HCT116 (cell line): ENCODE results near the gene ZNF862.

Source experiments
- EZH2 ChIP-seq: fragments of 200-600 bp; sonication (generic); IDR thresholded peaks from 2 replicates; pipeline ENCODE4 v1.6.1; 2017; ENCODE audit warnings: antibody characterized with exemption, mixed run types
- EZH2phosphoT487 ChIP-seq: fragments of 200-600 bp; IDR thresholded peaks from 2 replicates; pipeline ENCODE4 v1.6.1; 2018; ENCODE audit warnings: antibody characterized with exemption, borderline replicate concordance
- FOSL1 ChIP-seq: IDR thresholded peaks from 2 replicates; pipeline ENCODE4 v1.6.1; 2012; ENCODE audit warnings: low read depth
- JUND ChIP-seq: IDR thresholded peaks from 2 replicates; pipeline ENCODE4 v1.6.1; 2012
- POLR2A ChIP-seq: IDR thresholded peaks from 2 replicates; pipeline ENCODE4 v1.7.0; 2011; ENCODE audit warnings: borderline replicate concordance; ENCODE audit not compliant: insufficient read depth, insufficient read length; ENCODE audit errors: extremely low read depth
- POLR2AphosphoS5 ChIP-seq: IDR thresholded peaks from 2 replicates; pipeline ENCODE4 v1.6.1; 2011; ENCODE audit warnings: mild to moderate bottlenecking, low read depth, low read length, moderate library complexity
- RAD21 ChIP-seq: IDR thresholded peaks from 2 replicates; pipeline ENCODE4 v1.6.1; 2012; ENCODE audit warnings: low read depth, mild to moderate bottlenecking
- SP1 ChIP-seq: IDR thresholded peaks from 2 replicates; pipeline ENCODE4 v1.6.1; 2012; ENCODE audit warnings: low read depth
- TCF7L2 ChIP-seq: IDR thresholded peaks from 2 replicates; pipeline ENCODE4 v1.7.0; 2011; ENCODE audit warnings: borderline replicate concordance, inconsistent platforms; ENCODE audit not compliant: insufficient read depth, insufficient read length; ENCODE audit errors: extremely low read depth
- TF ChIP-seq, protein P1 (sequence below), 3 experiments: fragments of 200-600 bp in 1 of 3; sonication (generic) in 1 of 3; IDR thresholded peaks in 2 of 3; conservative IDR thresholded peaks in 1 of 3; 2 replicates each; pipeline ENCODE4 v1.5.1; 2012 to 2017; ENCODE audit warnings: low read depth in 2 of 3, low read length in 2 of 3, antibody characterized with exemption in 1 of 3, borderline replicate concordance in 1 of 3, control low read depth in 1 of 3, mild to moderate bottlenecking in 1 of 3, mixed read lengths in 1 of 3, mixed run types in 1 of 3, moderate library complexity in 1 of 3; ENCODE audit not compliant: insufficient read depth in 1 of 3
- TF ChIP-seq, protein P2 (sequence below): IDR thresholded peaks from 2 replicates; pipeline ENCODE4 v1.6.1; 2012
- TF ChIP-seq, protein P3 (sequence below): IDR thresholded peaks from 2 replicates; pipeline ENCODE4 v1.6.1; 2011; ENCODE audit warnings: mild to moderate bottlenecking, low read length, moderate library complexity; ENCODE audit not compliant: insufficient replicate concordance; ENCODE audit errors: extremely low read depth
- TF ChIP-seq, protein P4 (sequence below): IDR thresholded peaks from 2 replicates; pipeline ENCODE4 v1.6.1; 2012; ENCODE audit warnings: low read depth
- TF ChIP-seq, protein P5 (sequence below): IDR thresholded peaks from 2 replicates; pipeline ENCODE4 v1.6.1; 2012

DNA sequence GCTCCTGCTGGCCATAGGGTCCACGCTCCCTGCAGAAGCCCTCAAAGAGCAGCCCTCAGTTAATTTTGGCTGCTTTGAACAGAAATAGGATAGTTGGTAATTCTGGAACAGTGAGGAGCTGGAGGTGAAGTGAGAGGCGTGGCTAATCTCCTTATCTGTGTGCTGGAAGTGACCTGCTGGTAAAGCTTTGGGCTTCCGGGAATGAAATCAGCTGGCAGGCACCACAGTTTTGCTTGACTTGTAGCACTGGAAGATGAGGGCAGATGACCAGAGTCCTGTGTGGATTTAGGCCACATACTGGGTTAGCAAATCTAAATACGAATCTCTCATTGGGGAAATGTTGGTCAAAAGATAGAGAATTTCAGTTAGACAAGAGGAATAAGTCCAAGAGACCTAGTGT lies 45.8 kb downstream of the ZNF862 start:
- TF ChIP-seq FOSL1 (no peak), POLR2A (no peak), EZH2phosphoT487 (no peak), POLR2AphosphoS5 (no peak), EZH2 (no peak), SP1 (no peak), JUND (no peak), RAD21 (no peak), TCF7L2 (no peak)
- TF ChIP-seq, protein P1, sequence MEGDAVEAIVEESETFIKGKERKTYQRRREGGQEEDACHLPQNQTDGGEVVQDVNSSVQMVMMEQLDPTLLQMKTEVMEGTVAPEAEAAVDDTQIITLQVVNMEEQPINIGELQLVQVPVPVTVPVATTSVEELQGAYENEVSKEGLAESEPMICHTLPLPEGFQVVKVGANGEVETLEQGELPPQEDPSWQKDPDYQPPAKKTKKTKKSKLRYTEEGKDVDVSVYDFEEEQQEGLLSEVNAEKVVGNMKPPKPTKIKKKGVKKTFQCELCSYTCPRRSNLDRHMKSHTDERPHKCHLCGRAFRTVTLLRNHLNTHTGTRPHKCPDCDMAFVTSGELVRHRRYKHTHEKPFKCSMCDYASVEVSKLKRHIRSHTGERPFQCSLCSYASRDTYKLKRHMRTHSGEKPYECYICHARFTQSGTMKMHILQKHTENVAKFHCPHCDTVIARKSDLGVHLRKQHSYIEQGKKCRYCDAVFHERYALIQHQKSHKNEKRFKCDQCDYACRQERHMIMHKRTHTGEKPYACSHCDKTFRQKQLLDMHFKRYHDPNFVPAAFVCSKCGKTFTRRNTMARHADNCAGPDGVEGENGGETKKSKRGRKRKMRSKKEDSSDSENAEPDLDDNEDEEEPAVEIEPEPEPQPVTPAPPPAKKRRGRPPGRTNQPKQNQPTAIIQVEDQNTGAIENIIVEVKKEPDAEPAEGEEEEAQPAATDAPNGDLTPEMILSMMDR (IDR thresholded peaks at IDR 0.05 in 2 of 3, conservative IDR thresholded peaks at IDR 0.05 in 1 of 3; ENCODE audit: borderline replicate concordance in 1 of 3, insufficient read depth in 1 of 3, low read depth in 2 of 3, low read length in 2 of 3), result no peak
- TF ChIP-seq, protein P2, sequence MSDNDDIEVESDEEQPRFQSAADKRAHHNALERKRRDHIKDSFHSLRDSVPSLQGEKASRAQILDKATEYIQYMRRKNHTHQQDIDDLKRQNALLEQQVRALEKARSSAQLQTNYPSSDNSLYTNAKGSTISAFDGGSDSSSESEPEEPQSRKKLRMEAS, result no peak
- TF ChIP-seq, protein P3, sequence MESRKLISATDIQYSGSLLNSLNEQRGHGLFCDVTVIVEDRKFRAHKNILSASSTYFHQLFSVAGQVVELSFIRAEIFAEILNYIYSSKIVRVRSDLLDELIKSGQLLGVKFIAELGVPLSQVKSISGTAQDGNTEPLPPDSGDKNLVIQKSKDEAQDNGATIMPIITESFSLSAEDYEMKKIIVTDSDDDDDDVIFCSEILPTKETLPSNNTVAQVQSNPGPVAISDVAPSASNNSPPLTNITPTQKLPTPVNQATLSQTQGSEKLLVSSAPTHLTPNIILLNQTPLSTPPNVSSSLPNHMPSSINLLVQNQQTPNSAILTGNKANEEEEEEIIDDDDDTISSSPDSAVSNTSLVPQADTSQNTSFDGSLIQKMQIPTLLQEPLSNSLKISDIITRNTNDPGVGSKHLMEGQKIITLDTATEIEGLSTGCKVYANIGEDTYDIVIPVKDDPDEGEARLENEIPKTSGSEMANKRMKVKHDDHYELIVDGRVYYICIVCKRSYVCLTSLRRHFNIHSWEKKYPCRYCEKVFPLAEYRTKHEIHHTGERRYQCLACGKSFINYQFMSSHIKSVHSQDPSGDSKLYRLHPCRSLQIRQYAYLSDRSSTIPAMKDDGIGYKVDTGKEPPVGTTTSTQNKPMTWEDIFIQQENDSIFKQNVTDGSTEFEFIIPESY, result no peak
- TF ChIP-seq, protein P4, sequence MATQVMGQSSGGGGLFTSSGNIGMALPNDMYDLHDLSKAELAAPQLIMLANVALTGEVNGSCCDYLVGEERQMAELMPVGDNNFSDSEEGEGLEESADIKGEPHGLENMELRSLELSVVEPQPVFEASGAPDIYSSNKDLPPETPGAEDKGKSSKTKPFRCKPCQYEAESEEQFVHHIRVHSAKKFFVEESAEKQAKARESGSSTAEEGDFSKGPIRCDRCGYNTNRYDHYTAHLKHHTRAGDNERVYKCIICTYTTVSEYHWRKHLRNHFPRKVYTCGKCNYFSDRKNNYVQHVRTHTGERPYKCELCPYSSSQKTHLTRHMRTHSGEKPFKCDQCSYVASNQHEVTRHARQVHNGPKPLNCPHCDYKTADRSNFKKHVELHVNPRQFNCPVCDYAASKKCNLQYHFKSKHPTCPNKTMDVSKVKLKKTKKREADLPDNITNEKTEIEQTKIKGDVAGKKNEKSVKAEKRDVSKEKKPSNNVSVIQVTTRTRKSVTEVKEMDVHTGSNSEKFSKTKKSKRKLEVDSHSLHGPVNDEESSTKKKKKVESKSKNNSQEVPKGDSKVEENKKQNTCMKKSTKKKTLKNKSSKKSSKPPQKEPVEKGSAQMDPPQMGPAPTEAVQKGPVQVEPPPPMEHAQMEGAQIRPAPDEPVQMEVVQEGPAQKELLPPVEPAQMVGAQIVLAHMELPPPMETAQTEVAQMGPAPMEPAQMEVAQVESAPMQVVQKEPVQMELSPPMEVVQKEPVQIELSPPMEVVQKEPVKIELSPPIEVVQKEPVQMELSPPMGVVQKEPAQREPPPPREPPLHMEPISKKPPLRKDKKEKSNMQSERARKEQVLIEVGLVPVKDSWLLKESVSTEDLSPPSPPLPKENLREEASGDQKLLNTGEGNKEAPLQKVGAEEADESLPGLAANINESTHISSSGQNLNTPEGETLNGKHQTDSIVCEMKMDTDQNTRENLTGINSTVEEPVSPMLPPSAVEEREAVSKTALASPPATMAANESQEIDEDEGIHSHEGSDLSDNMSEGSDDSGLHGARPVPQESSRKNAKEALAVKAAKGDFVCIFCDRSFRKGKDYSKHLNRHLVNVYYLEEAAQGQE, result no peak
- TF ChIP-seq, protein P5, sequence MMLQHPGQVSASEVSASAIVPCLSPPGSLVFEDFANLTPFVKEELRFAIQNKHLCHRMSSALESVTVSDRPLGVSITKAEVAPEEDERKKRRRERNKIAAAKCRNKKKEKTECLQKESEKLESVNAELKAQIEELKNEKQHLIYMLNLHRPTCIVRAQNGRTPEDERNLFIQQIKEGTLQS, result no peak
